RPMI8226 (cell line): ENCODE measurements around the gene ZNF81.
"Not testable (repeated sequence)": the region's sequence is repeated elsewhere in the genome, so short reads cannot be mapped to it uniquely, and the experiment has no call there.

Experiments used
- DNase-seq: peaks from one replicate; pipeline ENCODE4 v3.0.0-alpha.2; 2015

The ZNF81 gene

GRCh38 chrX:47936940-47937317, 100.2 kb downstream of the ZNF81 start:
- DNase-seq, result no peak

DNA sequence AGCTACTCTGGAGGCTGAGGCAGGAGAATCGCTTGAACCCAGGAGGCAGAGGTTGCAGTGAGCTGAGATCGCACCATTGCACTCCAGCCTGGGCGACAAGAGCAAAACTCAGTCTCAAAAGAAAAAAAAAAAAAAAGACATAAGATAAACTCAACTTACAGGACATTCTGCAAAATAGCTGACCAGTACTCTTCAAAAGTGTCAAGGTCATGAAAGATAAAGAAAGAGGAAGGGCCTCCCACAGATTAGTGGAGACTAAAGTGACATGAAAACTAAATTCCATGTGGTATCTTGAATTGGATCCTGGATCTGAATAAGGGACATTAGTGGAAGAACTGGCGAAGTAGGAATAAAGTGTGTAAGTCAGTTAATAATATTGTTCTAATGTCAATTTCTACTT, 103.7 kb downstream of the ZNF81 start:
- DNase-seq, result no peak

GRCh38 chrX:47941423-47941822, 104.7 kb downstream of the ZNF81 start:
- peak; percentile 66 for DNase-seq

- not testable (repeated sequence) for DNase-seq
Observed at GRCh38 chrX:47955295-47955694, 118.6 kb downstream of the ZNF81 start.

DNA sequence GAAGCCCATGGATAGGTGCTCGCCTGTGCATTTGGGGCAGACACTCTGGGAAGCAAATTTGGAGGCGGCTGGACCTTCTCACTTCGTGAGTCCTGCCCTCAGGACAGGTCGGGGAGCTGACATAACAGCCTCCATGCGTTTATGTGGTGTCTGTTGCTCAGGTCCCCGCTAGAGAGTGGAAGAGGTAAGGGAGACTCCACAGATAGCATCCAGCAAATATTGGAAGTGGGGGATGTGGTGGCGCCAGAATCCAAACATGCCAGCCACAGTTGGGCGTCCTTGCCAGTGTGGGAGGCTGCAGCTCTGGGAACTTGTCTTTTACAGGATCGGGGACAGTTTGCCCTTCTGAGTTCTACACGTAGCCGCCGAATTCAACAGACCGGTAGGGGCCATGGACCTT, 119.3 kb downstream of the ZNF81 start:
- no peak for DNase-seq

- not testable (repeated sequence) for DNase-seq
Observed at GRCh38 chrX:47958206-47958605, 121.5 kb downstream of the ZNF81 start.

GRCh38 chrX:47958761-47959342, 122.2 kb downstream of the ZNF81 start:
- DNase-seq, result peak; percentile 15

DNA sequence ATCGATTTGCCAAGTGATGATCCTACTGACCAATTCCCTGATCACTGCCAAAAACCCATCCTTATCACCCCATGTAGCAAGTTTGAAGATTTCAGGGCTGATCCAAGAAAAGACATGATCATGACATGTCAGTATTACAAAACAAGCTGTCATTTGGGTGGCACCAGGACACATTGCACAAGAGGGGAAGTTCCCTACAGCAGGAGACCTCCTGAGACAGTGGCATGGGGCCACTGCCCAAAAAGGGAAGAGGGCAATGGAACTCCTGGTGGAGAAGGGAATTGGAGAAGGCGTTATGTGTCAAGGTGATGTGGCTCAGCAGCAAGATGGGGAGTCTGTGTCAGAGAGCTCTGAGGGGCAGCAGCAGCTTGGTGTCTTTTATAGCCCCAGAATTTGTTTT, 123.7 kb downstream of the ZNF81 start:
- no peak for DNase-seq

DNA sequence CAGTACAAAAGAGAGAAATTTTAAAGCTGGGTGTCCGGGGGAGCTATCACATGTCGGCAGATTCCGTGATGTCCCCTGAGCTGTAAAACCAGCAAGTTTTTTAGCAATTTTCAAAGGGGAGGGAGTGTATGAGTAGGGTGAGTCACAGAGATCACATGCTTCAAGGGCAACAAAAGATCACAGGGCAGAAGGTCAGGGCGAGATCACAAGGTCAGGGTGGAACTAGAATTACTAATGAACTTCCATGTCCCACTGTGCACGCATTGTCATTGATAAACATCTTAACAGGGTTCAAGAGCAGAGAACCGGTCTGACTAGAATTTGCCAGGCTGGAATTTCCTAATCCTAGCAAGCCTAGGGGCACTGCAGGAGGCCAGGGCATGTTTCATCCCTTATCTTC, 125.1 kb downstream of the ZNF81 start:
- DNase-seq, result not testable (repeated sequence)

- DNase-seq, result not testable (repeated sequence)
Observed at GRCh38 chrX:47965526-47965925, 128.8 kb downstream of the ZNF81 start.
